ENCODE results near the gene FRMD4A.

FRMD4A gene

DNA sequence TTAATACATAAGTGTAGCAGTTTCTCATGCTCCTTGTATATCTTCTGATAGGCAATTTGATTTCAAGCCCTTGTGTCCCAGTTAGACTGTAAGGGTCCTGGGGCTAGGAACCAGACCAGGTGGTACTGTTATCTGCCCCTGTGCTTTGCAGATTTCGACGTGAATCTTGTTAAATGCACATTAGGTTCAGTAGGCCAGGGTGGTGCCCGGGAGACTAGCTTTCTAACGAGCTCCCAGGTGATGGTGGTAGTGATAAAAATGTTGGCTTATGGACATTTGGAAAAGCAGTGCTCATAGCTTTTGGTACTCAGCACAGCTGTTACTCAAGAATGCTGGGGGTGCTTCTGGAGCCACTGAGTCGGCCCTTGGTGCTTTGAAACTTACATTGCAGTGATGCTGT is 679.8 kb downstream of the FRMD4A start:
- CTCF ChIA-PET: no interaction called here
- POLR2A ChIA-PET: no interaction called here
- no peak for TF ChIP-seq TARDBP (IDR thresholded peaks at IDR 0.05)
- no peak for DNase-seq (ENCODE audit: extremely low spot score)

GRCh38 chr10:13649844-13650520 is 680.7 kb downstream of the FRMD4A start:
- CTCF ChIA-PET: no interaction called here
- TF ChIP-seq CTBP1 (IDR thresholded peaks at IDR 0.05; ENCODE audit: borderline replicate concordance) (no peak), NFRKB (IDR thresholded peaks at IDR 0.05) (no peak), ARNT (IDR thresholded peaks at IDR 0.05) (no peak), ZNF384 (IDR thresholded peaks at IDR 0.05) (no peak), FOXA1 (IDR thresholded peaks at IDR 0.05) (no peak), SP1 (IDR thresholded peaks at IDR 0.05) (no peak), ELF4 (IDR thresholded peaks at IDR 0.05) (no peak), L3MBTL2 (conservative IDR thresholded peaks at IDR 0.05) (no peak), SUZ12 (IDR thresholded peaks at IDR 0.05) (no peak), TARDBP (IDR thresholded peaks at IDR 0.05) (no peak), FOXM1 (IDR thresholded peaks at IDR 0.05; ENCODE audit: borderline replicate concordance) (no peak), BHLHE40 (IDR thresholded peaks at IDR 0.05; ENCODE audit: borderline replicate concordance) (no peak), PKNOX1 (IDR thresholded peaks at IDR 0.05) (no peak), LEF1 (IDR thresholded peaks at IDR 0.05; ENCODE audit: borderline replicate concordance) (no peak), FOXK2 (IDR thresholded peaks at IDR 0.05) (no peak)
- DNase-seq (ENCODE audit: extremely low spot score): no peak
- POLR2A ChIA-PET: no interaction called here

DNA sequence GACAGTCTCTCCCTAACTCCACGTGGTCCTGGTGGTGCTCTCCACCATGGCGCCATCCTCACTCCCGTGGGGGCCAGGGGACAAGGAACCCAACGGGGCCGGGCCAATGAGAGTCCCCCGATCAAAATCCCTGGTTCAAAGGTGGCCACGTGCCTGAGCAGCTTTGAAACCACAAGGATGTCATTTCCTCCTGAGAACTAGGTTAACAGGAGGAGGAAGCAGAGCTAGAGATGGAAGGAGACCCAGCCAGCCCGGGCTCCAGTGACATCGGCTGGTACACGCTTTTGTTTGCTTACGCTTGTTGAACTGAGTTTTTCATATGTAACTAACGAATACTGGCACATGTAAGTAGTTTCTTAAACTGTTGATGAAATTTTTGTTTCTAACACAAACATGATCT is 682.3 kb downstream of the FRMD4A start:
- ChIA-PET CTCF (no interaction called here), POLR2A (no interaction called here)
- DNase-seq (ENCODE audit: extremely low spot score): no peak
- TF ChIP-seq LEF1 (IDR thresholded peaks at IDR 0.05; ENCODE audit: borderline replicate concordance): no peak
- TF ChIP-seq NFRKB (IDR thresholded peaks at IDR 0.05): no peak
- TF ChIP-seq CTBP1 (IDR thresholded peaks at IDR 0.05; ENCODE audit: borderline replicate concordance): no peak
- TF ChIP-seq ZNF384 (IDR thresholded peaks at IDR 0.05): no peak
- TF ChIP-seq PKNOX1 (IDR thresholded peaks at IDR 0.05): no peak

DNA sequence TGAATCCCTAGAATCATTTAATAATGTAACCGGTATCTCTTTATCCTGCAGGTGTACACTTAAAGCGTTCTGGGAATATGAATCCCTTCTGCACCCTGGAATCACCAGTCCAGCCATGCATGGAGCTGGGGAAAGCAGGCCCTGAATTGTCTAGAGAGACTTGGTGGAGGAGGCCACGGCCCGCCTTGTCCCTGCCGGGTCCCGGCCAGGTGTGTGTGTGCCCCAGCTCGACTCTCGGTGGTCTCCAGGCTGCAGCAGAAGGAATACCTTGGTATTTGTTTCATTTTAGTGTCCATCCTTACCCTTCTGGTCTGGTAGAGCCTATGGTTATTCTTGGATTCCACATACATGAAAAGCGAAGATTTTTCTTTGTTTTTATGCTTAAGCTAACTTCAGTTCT is 685.9 kb downstream of the FRMD4A start:
- CTCF ChIA-PET: no interaction called here
- POLR2A ChIA-PET: no interaction called here
- TF ChIP-seq ZNF384 (IDR thresholded peaks at IDR 0.05) (no peak), PKNOX1 (IDR thresholded peaks at IDR 0.05) (no peak), FOXM1 (IDR thresholded peaks at IDR 0.05; ENCODE audit: borderline replicate concordance) (no peak), L3MBTL2 (conservative IDR thresholded peaks at IDR 0.05) (no peak)
- no peak for DNase-seq (ENCODE audit: extremely low spot score)

GRCh38 chr10:13643016-13643415 is 687.7 kb downstream of the FRMD4A start:
- no peak for DNase-seq (ENCODE audit: extremely low spot score)
- TF ChIP-seq L3MBTL2 (conservative IDR thresholded peaks at IDR 0.05): no peak
- no peak for TF ChIP-seq ARNT (IDR thresholded peaks at IDR 0.05)
- TF ChIP-seq FOXK2 (IDR thresholded peaks at IDR 0.05): no peak
- no peak for TF ChIP-seq HDGF (IDR thresholded peaks at IDR 0.05; ENCODE audit: borderline replicate concordance)
- no peak for TF ChIP-seq PKNOX1 (IDR thresholded peaks at IDR 0.05)
- TF ChIP-seq TARDBP (IDR thresholded peaks at IDR 0.05): no peak
- TF ChIP-seq CTBP1 (IDR thresholded peaks at IDR 0.05; ENCODE audit: borderline replicate concordance): no peak
- no peak for TF ChIP-seq SUZ12 (IDR thresholded peaks at IDR 0.05)
- TF ChIP-seq ZNF384 (IDR thresholded peaks at IDR 0.05): no peak
- TF ChIP-seq ELF4 (IDR thresholded peaks at IDR 0.05): no peak
- no peak for TF ChIP-seq FOXM1 (IDR thresholded peaks at IDR 0.05; ENCODE audit: borderline replicate concordance)
- no peak for TF ChIP-seq NFRKB (IDR thresholded peaks at IDR 0.05)
- TF ChIP-seq SP1 (IDR thresholded peaks at IDR 0.05): no peak
- no peak for TF ChIP-seq LEF1 (IDR thresholded peaks at IDR 0.05; ENCODE audit: borderline replicate concordance)
- ChIA-PET CTCF (no interaction called here), POLR2A (no interaction called here)

DNA sequence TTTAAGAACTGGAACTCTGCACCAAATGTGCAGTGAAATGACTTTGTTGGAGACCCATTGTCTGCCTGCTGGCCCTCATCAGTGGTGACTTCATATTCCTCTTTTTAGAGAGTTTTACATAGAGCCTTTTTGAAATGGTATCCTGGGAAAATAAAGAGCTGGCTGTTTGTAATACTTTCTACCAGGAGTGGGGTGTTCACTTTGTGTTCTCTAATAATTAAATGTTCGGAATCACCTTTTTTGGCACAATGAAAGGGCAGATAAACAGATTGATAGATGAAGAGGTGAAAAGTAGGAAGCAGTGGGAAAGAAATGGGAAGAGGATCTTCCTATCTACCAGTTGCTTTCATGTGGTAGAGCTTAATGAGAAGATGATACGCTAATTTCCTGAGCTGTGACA is 688.4 kb downstream of the FRMD4A start:
- POLR2A ChIA-PET: no interaction called here
- CTCF ChIA-PET: no interaction called here
- no peak for TF ChIP-seq NFRKB (IDR thresholded peaks at IDR 0.05)
- no peak for TF ChIP-seq CTBP1 (IDR thresholded peaks at IDR 0.05; ENCODE audit: borderline replicate concordance)
- TF ChIP-seq ZNF384 (IDR thresholded peaks at IDR 0.05): no peak
- no peak for TF ChIP-seq ELF4 (IDR thresholded peaks at IDR 0.05)
- TF ChIP-seq TARDBP (IDR thresholded peaks at IDR 0.05): no peak
- no peak for TF ChIP-seq SP1 (IDR thresholded peaks at IDR 0.05)
- no peak for TF ChIP-seq FOXA1 (IDR thresholded peaks at IDR 0.05)
- no peak for TF ChIP-seq SUZ12 (IDR thresholded peaks at IDR 0.05)
- no peak for TF ChIP-seq FOXM1 (IDR thresholded peaks at IDR 0.05; ENCODE audit: borderline replicate concordance)
- no peak for TF ChIP-seq ARNT (IDR thresholded peaks at IDR 0.05)
- TF ChIP-seq PKNOX1 (IDR thresholded peaks at IDR 0.05): no peak
- no peak for TF ChIP-seq LEF1 (IDR thresholded peaks at IDR 0.05; ENCODE audit: borderline replicate concordance)
- TF ChIP-seq FOXK2 (IDR thresholded peaks at IDR 0.05): no peak
- no peak for TF ChIP-seq HDGF (IDR thresholded peaks at IDR 0.05; ENCODE audit: borderline replicate concordance)
- no peak for TF ChIP-seq L3MBTL2 (conservative IDR thresholded peaks at IDR 0.05)
- no peak for TF ChIP-seq BHLHE40 (IDR thresholded peaks at IDR 0.05; ENCODE audit: borderline replicate concordance)
- DNase-seq (ENCODE audit: extremely low spot score): no peak
